ENCODE results near the gene CBFA2T3.

CBFA2T3 gene

GRCh38 chr16:88948781-88949490 lies 28.1 kb downstream of the CBFA2T3 start:
- no peaks in the 10 kb centered on the region for H3K4me1 ChIP-seq (ENCODE audit: insufficient read depth, low read length, poor library complexity, severe bottlenecking)
- no peak overlapping the region for H3K4me3 ChIP-seq (ENCODE audit: low read length, poor library complexity, severe bottlenecking)
- no peaks in the 10 kb centered on the region for H3K27me3 ChIP-seq (ENCODE audit: insufficient read depth, low read length, poor library complexity, severe bottlenecking)

DNA sequence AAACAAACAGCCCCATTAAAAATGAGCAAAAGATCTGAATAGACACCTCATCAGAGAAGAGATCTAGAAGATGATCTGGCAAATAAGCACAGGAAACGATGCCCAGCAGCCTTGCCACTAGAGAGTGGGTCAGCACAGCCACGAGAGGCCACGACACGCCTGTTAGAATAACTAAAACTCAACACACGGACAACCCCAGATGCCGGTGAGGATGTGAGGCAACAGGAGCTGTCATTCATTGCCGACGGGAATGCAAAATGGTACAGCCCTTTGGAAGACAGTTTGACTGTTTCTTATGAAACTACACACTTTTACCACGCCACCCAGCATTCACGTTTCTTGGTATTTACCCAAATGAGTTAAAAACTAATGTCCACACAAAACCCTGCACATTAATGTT lies 31.5 kb downstream of the CBFA2T3 start:
- no peaks in the 10 kb centered on the region for H3K9me3 ChIP-seq (ENCODE audit: insufficient read depth, low read depth, low read length)
- TF ChIP-seq, protein P1, sequence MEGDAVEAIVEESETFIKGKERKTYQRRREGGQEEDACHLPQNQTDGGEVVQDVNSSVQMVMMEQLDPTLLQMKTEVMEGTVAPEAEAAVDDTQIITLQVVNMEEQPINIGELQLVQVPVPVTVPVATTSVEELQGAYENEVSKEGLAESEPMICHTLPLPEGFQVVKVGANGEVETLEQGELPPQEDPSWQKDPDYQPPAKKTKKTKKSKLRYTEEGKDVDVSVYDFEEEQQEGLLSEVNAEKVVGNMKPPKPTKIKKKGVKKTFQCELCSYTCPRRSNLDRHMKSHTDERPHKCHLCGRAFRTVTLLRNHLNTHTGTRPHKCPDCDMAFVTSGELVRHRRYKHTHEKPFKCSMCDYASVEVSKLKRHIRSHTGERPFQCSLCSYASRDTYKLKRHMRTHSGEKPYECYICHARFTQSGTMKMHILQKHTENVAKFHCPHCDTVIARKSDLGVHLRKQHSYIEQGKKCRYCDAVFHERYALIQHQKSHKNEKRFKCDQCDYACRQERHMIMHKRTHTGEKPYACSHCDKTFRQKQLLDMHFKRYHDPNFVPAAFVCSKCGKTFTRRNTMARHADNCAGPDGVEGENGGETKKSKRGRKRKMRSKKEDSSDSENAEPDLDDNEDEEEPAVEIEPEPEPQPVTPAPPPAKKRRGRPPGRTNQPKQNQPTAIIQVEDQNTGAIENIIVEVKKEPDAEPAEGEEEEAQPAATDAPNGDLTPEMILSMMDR (conservative IDR thresholded peaks at IDR 0.05; ENCODE audit: low read length): no peak
- no peak for TF ChIP-seq EZH2phosphoT487 (IDR thresholded peaks at IDR 0.05; ENCODE audit: borderline replicate concordance)
- H3F3A ChIP-seq (ENCODE audit: low read depth): no peaks in the 10 kb centered on the region
- no peaks in the 10 kb centered on the region for H3K27me3 ChIP-seq (ENCODE audit: insufficient read depth, low read length, poor library complexity, severe bottlenecking)
- H3K79me2 ChIP-seq (ENCODE audit: insufficient read depth, low read length): peaks cover 80% of the 10 kb centered on the region
- peaks cover 10% of the 10 kb centered on the region; the same call in 1 of the 2 replicates for H3K36me3 ChIP-seq (ENCODE audit: insufficient read depth, low read length)
- H3K9me2 ChIP-seq (replicated peaks; ENCODE audit: low read depth, low read length): no peaks in the 10 kb centered on the region
- H4K20me1 ChIP-seq (ENCODE audit: insufficient read depth, low read length, poor library complexity, severe bottlenecking): peaks cover 55% of the 10 kb centered on the region
- no peak overlapping the region for H3K4me3 ChIP-seq (ENCODE audit: low read length, poor library complexity, severe bottlenecking)
- no peak overlapping the region for H3K9ac ChIP-seq (ENCODE audit: low read depth, low read length, poor library complexity, severe bottlenecking)
- H3K4me2 ChIP-seq (ENCODE audit: low read depth, low read length, poor library complexity, severe bottlenecking): no peak overlapping the region
- no peaks in the 10 kb centered on the region for H3K4me1 ChIP-seq (ENCODE audit: insufficient read depth, low read length, poor library complexity, severe bottlenecking)
- H2AFZ ChIP-seq (ENCODE audit: low read length): no peak overlapping the region

More at GRCh38 chr16:88948781-88949490, 28.1 kb downstream of the CBFA2T3 start:
- Histone ChIP-seq H3K9me2 (replicated peaks; ENCODE audit: low read depth, low read length) (no peaks in the 10 kb centered on the region), H4K20me1 (ENCODE audit: insufficient read depth, low read length, poor library complexity, severe bottlenecking) (peaks cover 48% of the 10 kb centered on the region), H3K9ac (ENCODE audit: low read depth, low read length, poor library complexity, severe bottlenecking) (no peak overlapping the region), H3K79me2 (ENCODE audit: insufficient read depth, low read length) (peaks cover 86% of the 10 kb centered on the region), H3K36me3 (ENCODE audit: insufficient read depth, low read length) (peaks cover 13% of the 10 kb centered on the region; the same call in 1 of the 2 replicates), H2AFZ (ENCODE audit: low read length) (no peak overlapping the region), H3K4me2 (ENCODE audit: low read depth, low read length, poor library complexity, severe bottlenecking) (no peak overlapping the region), H3K9me3 (ENCODE audit: insufficient read depth, low read depth, low read length) (no peaks in the 10 kb centered on the region), H3F3A (ENCODE audit: low read depth) (no peaks in the 10 kb centered on the region)
- TF ChIP-seq EZH2phosphoT487 (IDR thresholded peaks at IDR 0.05; ENCODE audit: borderline replicate concordance): no peak

- no peak overlapping the region for H3K4me3 ChIP-seq (ENCODE audit: low read length, poor library complexity, severe bottlenecking)
- H3K27me3 ChIP-seq (ENCODE audit: insufficient read depth, low read length, poor library complexity, severe bottlenecking): no peaks in the 10 kb centered on the region
- H3K4me1 ChIP-seq (ENCODE audit: insufficient read depth, low read length, poor library complexity, severe bottlenecking): no peaks in the 10 kb centered on the region
- no peaks in the 10 kb centered on the region for H3K9me2 ChIP-seq (replicated peaks; ENCODE audit: low read depth, low read length)
- peaks cover 85% of the 10 kb centered on the region for H3K79me2 ChIP-seq (ENCODE audit: insufficient read depth, low read length)
- H3F3A ChIP-seq (ENCODE audit: low read depth): no peaks in the 10 kb centered on the region
- H4K20me1 ChIP-seq (ENCODE audit: insufficient read depth, low read length, poor library complexity, severe bottlenecking): peaks cover 52% of the 10 kb centered on the region
- no peak for TF ChIP-seq EZH2phosphoT487 (IDR thresholded peaks at IDR 0.05; ENCODE audit: borderline replicate concordance)
- TF ChIP-seq, protein P1 (conservative IDR thresholded peaks at IDR 0.05; ENCODE audit: low read length): no peak
- no peak overlapping the region for H3K9ac ChIP-seq (ENCODE audit: low read depth, low read length, poor library complexity, severe bottlenecking)
- H3K9me3 ChIP-seq (ENCODE audit: insufficient read depth, low read depth, low read length): no peaks in the 10 kb centered on the region
- H3K4me2 ChIP-seq (ENCODE audit: low read depth, low read length, poor library complexity, severe bottlenecking): no peak overlapping the region
- peaks cover 10% of the 10 kb centered on the region; the same call in 1 of the 2 replicates for H3K36me3 ChIP-seq (ENCODE audit: insufficient read depth, low read length)
- H2AFZ ChIP-seq (ENCODE audit: low read length): no peak overlapping the region
Observed at GRCh38 chr16:88943741-88944140, 33.3 kb downstream of the CBFA2T3 start.

All from Loucy (cell line).